ENCODE results near the gene CELSR1. TPM values are rescaled to one million over a fixed set of nuclear protein-coding genes. Genes with fewer than 3 reads are reported as not detected.
"Not testable (repeated sequence)": the region's sequence is repeated elsewhere in the genome, so short reads cannot be mapped to it uniquely, and the experiment has no call there.

Gene CELSR1
- total and polyA plus RNA-seq, 8 donors, result 24.6 to 59.8 (median 33.3) TPM

- ATAC-seq, result no peak
These were observed 32.8 kb downstream of the CELSR1 start for GRCh38 chr22:46504584-46504983.

GRCh38 chr22:46502440-46503175, 34.8 kb downstream of the CELSR1 start:
- no peak overlapping the region for H3K27ac ChIP-seq
- DNase-seq (no peak), ATAC-seq (no peak)
- intact Hi-C loops (cut with DNase I), result no loop called here
- no peak overlapping the region for H3K4me3 ChIP-seq
- no peak for TF ChIP-seq CTCF (IDR thresholded peaks at IDR 0.05)
- H3K4me1 ChIP-seq, result no peaks in the 10 kb centered on the region
- H3K27me3 ChIP-seq, result peaks cover 0 to 44% of the 10 kb centered on the region in 2 donors
- H3K36me3 ChIP-seq, result no peaks in the 10 kb centered on the region
- H3K9me3 ChIP-seq, result no peaks in the 10 kb centered on the region

More at GRCh38 chr22:46504584-46504983, 32.8 kb downstream of the CELSR1 start:
- Histone ChIP-seq H3K4me3 (no peak overlapping the region), H3K4me1 (no peaks in the 10 kb centered on the region), H3K27me3 (peaks cover 0 to 44% of the 10 kb centered on the region in 2 donors), H3K9me3 (no peaks in the 10 kb centered on the region), H3K36me3 (no peaks in the 10 kb centered on the region), H3K27ac (no peak overlapping the region)
- DNase-seq, result no peak
- TF ChIP-seq CTCF (IDR thresholded peaks at IDR 0.05), result no peak
- intact Hi-C loops (cut with DNase I), result no loop called here

GRCh38 chr22:46501701-46502100, 35.7 kb downstream of the CELSR1 start:
- TF ChIP-seq CTCF (IDR thresholded peaks at IDR 0.05), result no peak
- no peak overlapping the region for H3K4me3 ChIP-seq
- intact Hi-C loops (cut with DNase I), result no loop called here
- peak; percentile 66 for ATAC-seq
- no peaks in the 10 kb centered on the region for H3K36me3 ChIP-seq
- no peaks in the 10 kb centered on the region for H3K4me1 ChIP-seq
- H3K9me3 ChIP-seq, result no peaks in the 10 kb centered on the region
- DNase-seq, result no peak
- peaks cover 0 to 37% of the 10 kb centered on the region in 2 donors for H3K27me3 ChIP-seq
- H3K27ac ChIP-seq, result peak overlapping the region in 1 of 2 donors; percentile 19

- ATAC-seq; H3K9me3 ChIP-seq; H3K4me3 ChIP-seq; DNase-seq; H3K36me3 ChIP-seq; intact Hi-C loops (cut with DNase I); H3K4me1 ChIP-seq; H3K27ac ChIP-seq: not testable (repeated sequence)
- H3K27me3 ChIP-seq, result peaks cover 0 to 37% of the 10 kb centered on the region in 2 donors
These were observed 36.2 kb downstream of the CELSR1 start for GRCh38 chr22:46501265-46501664.

GRCh38 chr22:46500201-46500600, 37.2 kb downstream of the CELSR1 start:
- no peak for DNase-seq
- no peak overlapping the region for H3K4me3 ChIP-seq
- no peak overlapping the region for H3K27ac ChIP-seq
- ATAC-seq, result no peak
- intact Hi-C loops (cut with DNase I), result no loop called here
- H3K27me3 ChIP-seq, result peaks cover 0 to 37% of the 10 kb centered on the region in 2 donors
- H3K36me3 ChIP-seq, result no peaks in the 10 kb centered on the region
- H3K4me1 ChIP-seq, result no peaks in the 10 kb centered on the region
- H3K9me3 ChIP-seq, result no peaks in the 10 kb centered on the region
- TF ChIP-seq CTCF (IDR thresholded peaks at IDR 0.05), result no peak

GRCh38 chr22:46499805-46500189, 37.6 kb downstream of the CELSR1 start:
- DNase-seq, result no peak
- intact Hi-C loops (cut with DNase I), result no loop called here
- Histone ChIP-seq H3K36me3 (no peaks in the 10 kb centered on the region), H3K4me1 (no peaks in the 10 kb centered on the region), H3K4me3 (no peak overlapping the region), H3K9me3 (no peaks in the 10 kb centered on the region), H3K27ac (no peak overlapping the region), H3K27me3 (peaks cover 0 to 37% of the 10 kb centered on the region in 2 donors)
- no peak for ATAC-seq
- TF ChIP-seq CTCF (IDR thresholded peaks at IDR 0.05), result no peak

All from left lung (tissue), 10 donors.